Stimulated activated CD4-positive, alpha-beta T cell treated with anti-CD3 and anti-CD28 coated beads, Interleukin-4, amount 100 ng/mL, for 24 hours (primary cell): ENCODE measurements around the gene COMMD7.
"Not testable (repeated sequence)": the region's sequence is repeated elsewhere in the genome, so short reads cannot be mapped to it uniquely, and the experiment has no call there.

Source experiments
- DNase-seq: peaks from one replicate; pipeline ENCODE4 v3.0.0-alpha.2; 2020

Gene COMMD7

DNA sequence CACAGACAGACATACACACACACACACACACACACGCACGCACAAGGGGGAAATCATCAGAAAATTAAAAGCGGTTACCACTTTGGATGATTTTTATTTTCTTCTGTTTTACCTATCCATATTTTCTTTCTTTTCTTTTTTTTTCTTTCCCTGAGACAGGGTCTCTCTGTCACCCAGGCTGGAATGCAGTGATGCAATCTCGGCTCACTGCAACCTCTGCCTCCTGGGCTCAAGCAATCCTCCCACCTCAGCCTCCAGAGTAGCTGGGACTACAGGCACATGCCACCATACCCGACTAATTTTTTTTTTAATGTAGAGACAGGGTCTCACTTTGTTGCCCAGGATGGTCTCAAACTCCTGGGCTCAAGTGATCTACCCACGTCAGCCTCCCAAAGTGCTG is 14.8 kb downstream of the COMMD7 start:
- not testable (repeated sequence) for DNase-seq

- DNase-seq, result no peak
These were observed 15.6 kb downstream of the COMMD7 start for GRCh38 chr20:32727683-32728082.

- no peak for DNase-seq
These were observed 24.4 kb downstream of the COMMD7 start for GRCh38 chr20:32718749-32719348.

GRCh38 chr20:32711346-32711745 is 31.9 kb downstream of the COMMD7 start:
- DNase-seq, result no peak

- DNase-seq, result no peak
These were observed 33.6 kb downstream of the COMMD7 start for GRCh38 chr20:32709632-32710121.

GRCh38 chr20:32709029-32709631 is 34.1 kb downstream of the COMMD7 start:
- DNase-seq, result not testable (repeated sequence)

DNA sequence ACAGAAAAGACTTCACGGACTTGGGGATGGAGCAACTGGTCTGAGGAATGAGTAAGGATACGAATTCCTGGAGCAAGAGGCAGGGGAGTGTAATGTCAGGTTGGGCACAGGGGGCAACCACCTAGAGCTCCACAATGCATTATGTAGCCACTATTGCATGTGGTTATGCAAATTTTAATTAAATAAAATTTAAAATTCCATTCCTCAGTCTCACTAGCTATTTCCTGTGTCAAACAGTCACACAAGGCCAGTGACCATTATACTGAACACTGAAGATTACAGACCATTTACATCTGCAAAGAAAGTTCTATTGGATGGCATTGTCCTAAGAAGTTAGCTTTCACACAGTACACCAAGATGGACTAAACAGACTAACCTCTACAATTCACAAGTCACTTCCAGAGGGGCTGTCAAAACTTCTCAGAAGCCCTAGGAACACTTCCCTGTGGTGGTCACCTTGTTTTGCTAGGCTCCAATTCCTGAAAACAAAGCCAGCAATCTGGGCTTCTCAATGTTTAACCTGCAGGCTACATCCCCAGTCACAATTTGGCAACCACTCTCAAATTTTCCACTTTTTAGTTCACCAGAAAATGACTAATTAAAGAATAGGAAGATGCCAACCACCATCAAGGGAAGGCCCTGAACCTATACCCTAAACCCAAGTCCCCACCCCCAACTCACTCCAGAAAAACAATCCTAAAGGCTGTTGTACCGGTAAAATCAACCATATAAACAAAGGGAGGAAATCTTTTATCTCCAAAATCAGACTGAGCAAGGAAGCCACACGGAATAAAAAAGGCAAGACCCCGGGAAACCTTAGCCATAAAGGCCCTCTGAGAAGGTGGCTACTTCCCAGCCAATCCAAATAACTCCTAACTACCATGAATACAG is 35.3 kb downstream of the COMMD7 start:
- DNase-seq, result no peak

DNA sequence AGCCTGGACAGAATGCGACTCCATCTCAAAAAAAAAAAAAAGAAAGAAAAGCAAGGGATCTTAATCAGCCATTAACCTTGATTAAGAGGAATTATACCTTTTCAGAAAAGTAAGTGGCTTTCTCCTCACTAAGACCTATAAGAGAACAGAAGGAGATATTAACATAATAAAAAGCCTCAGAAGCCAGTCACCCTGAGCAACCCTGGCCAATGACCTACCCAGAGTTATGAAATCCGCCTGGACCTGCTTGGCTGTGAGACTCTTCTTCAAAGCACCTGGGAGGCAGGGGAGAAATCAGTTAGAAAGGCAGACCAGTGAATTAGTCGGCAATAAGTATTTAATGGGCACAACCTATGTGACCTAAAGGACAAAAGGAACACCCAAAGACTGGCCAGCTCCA is 36.8 kb downstream of the COMMD7 start:
- DNase-seq, result no peak

- DNase-seq, result no peak
These were observed 40.4 kb downstream of the COMMD7 start for GRCh38 chr20:32702706-32703425.

GRCh38 chr20:32697608-32698007 is 45.7 kb downstream of the COMMD7 start:
- DNase-seq, result no peak

- DNase-seq, result no peak
These were observed 48.2 kb downstream of the COMMD7 start for GRCh38 chr20:32695089-32695488.

- DNase-seq, result not testable (repeated sequence)
These were observed 54.3 kb downstream of the COMMD7 start for GRCh38 chr20:32688966-32689365.

DNA sequence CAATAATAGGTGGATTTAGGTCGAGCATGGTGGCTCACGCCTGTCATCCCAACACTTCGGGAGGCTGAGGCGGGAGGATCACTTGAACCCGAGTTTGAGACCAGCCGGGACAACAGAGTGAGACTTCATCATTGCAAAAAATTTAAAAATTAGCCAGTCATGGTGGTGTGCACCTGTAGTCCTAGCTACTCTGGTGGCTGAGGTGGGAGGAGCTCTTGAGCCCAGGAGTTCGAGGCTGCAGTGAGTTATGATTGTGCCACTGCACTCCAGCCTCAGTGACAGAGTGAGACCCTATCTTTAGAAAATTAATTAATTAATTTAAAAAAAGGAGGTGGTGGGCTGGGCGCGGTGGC is 56.1 kb downstream of the COMMD7 start:
- DNase-seq, result no peak

DNA sequence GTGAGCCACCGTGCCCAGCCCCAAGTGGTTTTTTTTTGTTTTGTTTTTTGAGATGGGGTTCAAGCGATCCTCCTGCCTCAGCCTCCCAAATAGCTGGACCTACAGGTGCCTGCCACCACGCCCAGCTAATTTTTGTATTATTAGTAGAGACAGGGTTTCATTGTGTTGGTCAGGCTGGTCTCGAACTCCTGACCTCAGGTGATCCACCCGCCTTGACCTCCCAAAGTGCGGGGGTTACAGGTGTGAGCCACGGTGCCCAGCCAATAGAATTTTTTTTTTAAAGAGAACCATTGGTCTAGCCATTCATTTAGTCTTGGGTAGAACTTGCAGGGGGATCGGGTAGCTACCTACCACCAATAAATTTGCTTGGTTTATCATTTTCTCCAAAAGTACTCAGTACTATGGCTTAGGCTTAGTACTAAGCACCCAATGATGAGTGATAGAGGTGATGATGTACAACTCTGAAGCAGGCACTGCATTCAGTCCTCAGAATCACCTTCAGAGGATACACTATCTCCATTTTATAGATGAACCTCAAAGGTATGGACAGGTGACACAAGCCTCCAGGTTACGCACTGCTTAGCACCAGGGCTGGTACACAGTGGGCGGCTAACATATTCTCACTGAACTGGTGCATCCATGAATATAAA is 56.6 kb downstream of the COMMD7 start:
- no peak for DNase-seq

GRCh38 chr20:32685541-32686529 is 57.4 kb downstream of the COMMD7 start:
- no peak for DNase-seq

DNA sequence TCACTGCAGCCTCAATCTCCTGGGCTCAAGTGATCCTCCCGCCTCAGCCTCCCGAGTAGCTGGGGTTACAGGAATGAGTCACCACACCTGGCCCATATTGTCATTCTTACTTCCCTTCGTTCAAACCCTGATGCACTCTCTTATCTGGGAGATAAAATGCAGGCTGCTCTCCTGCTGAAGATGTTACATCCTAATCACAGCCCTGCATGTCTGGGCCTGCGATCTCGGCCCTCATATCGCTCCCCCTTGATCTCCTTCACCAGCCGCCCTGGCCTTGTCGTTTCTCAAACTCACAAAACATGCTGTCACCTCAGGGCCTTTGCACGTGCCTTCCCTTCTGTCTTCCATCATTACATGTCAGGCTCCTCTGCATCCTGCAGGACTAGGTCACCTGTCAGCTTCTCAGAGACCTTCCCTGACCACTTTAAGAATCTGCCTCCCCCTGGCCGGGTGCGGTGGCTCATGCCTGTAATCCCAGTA is 60.7 kb downstream of the COMMD7 start:
- DNase-seq, result no peak

GRCh38 chr20:32681175-32682084 is 61.8 kb downstream of the COMMD7 start:
- no peak for DNase-seq

- no peak for DNase-seq
These were observed 62.6 kb downstream of the COMMD7 start for GRCh38 chr20:32680544-32681174.

- no peak for DNase-seq
These were observed 64.3 kb downstream of the COMMD7 start for GRCh38 chr20:32678948-32679347.
